Fibroblast of lung (primary cell): Measurements from ENCODE around the gene NOP9.

Experiments
- EZH2 ChIP-seq: IDR thresholded peaks from 2 replicates; pipeline ENCODE4 v1.5.1; 2012; ENCODE audit warnings: low read length, control low read depth, mild to moderate bottlenecking; ENCODE audit errors: missing control alignments
- TF ChIP-seq, protein P1 (sequence below), 2 donors: IDR thresholded peaks in 1 of 2; conservative IDR thresholded peaks in 1 of 2; 1 replicate in 1 of 2; 2 replicates in 1 of 2; pipeline ENCODE4 v1.5.1; 2011 to 2012; ENCODE audit warnings: low read length in 2 of 2, control low read depth in 1 of 2, inconsistent platforms in 1 of 2, low read depth in 1 of 2, mild to moderate bottlenecking in 1 of 2

DNA sequence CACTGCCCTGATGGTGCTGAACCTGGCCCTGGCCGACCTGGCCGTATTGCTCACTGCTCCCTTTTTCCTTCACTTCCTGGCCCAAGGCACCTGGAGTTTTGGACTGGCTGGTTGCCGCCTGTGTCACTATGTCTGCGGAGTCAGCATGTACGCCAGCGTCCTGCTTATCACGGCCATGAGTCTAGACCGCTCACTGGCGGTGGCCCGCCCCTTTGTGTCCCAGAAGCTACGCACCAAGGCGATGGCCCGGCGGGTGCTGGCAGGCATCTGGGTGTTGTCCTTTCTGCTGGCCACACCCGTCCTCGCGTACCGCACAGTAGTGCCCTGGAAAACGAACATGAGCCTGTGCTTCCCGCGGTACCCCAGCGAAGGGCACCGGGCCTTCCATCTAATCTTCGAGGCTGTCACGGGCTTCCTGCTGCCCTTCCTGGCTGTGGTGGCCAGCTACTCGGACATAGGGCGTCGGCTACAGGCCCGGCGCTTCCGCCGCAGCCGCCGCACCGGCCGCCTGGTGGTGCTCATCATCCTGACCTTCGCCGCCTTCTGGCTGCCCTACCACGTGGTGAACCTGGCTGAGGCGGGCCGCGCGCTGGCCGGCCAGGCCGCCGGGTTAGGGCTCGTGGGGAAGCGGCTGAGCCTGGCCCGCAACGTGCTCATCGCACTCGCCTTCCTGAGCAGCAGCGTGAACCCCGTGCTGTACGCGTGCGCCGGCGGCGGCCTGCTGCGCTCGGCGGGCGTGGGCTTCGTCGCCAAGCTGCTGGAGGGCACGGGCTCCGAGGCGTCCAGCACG, 16.4 kb downstream of the NOP9 start:
- TF ChIP-seq, protein P1, sequence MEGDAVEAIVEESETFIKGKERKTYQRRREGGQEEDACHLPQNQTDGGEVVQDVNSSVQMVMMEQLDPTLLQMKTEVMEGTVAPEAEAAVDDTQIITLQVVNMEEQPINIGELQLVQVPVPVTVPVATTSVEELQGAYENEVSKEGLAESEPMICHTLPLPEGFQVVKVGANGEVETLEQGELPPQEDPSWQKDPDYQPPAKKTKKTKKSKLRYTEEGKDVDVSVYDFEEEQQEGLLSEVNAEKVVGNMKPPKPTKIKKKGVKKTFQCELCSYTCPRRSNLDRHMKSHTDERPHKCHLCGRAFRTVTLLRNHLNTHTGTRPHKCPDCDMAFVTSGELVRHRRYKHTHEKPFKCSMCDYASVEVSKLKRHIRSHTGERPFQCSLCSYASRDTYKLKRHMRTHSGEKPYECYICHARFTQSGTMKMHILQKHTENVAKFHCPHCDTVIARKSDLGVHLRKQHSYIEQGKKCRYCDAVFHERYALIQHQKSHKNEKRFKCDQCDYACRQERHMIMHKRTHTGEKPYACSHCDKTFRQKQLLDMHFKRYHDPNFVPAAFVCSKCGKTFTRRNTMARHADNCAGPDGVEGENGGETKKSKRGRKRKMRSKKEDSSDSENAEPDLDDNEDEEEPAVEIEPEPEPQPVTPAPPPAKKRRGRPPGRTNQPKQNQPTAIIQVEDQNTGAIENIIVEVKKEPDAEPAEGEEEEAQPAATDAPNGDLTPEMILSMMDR (conservative IDR thresholded peaks at IDR 0.05 in 1 of 2, IDR thresholded peaks at IDR 0.05 in 1 of 2; ENCODE audit: low read depth in 1 of 2, low read length in 2 of 2) = no peak
- TF ChIP-seq EZH2 = no peak
